Spleen (tissue), 11 donors: ENCODE measurements around the gene KREMEN2. TPM values are rescaled to one million over a fixed set of nuclear protein-coding genes. Genes with fewer than 3 reads are reported as not detected.

Experiments
- DNase-seq: peaks from one replicate; pipeline ENCODE4 v3.0.0-alpha.2; 2020
- H3K27ac ChIP-seq, 8 donors: fragments of 200-600 bp; sonication (generic) in 7 of 8; 1 replicate in 4 of 8; 2 replicates in 4 of 8; pipeline versions ENCODE4 v1.5.0 to v1.8.0; 2016 to 2021; ENCODE audit warnings: inconsistent platforms in 4 of 8, mild to moderate bottlenecking in 4 of 8, moderate library complexity in 1 of 8
- H3K27me3 ChIP-seq, 7 donors: fragments of 200-600 bp; sonication (generic) in 6 of 7; replicated peaks in 1 of 7; 1 replicate in 4 of 7; 2 replicates in 3 of 7; pipeline versions ENCODE4 v1.5.0 to v1.8.0; 2016 to 2021; ENCODE audit warnings: inconsistent platforms in 3 of 7, mild to moderate bottlenecking in 1 of 7
- H3K36me3 ChIP-seq, 6 donors: fragments of 200-600 bp; sonication (generic) in 5 of 6; 1 replicate in 4 of 6; 2 replicates in 2 of 6; pipeline versions ENCODE4 v1.5.0 to v1.8.0; 2016 to 2021; ENCODE audit warnings: inconsistent platforms in 2 of 6
- H3K4me1 ChIP-seq, 6 donors: fragments of 200-600 bp; sonication (generic) in 5 of 6; 1 replicate in 3 of 6; 2 replicates in 3 of 6; pipeline versions ENCODE4 v1.5.0 to v1.8.0; 2016 to 2021; ENCODE audit warnings: inconsistent platforms in 3 of 6
- H3K4me3 ChIP-seq, 8 donors: fragments of 200-600 bp; sonication (generic) in 7 of 8; 1 replicate in 4 of 8; 2 replicates in 4 of 8; pipeline versions ENCODE4 v1.5.0 to v1.8.0; 2016 to 2021; ENCODE audit warnings: inconsistent platforms in 4 of 8, mild to moderate bottlenecking in 4 of 8, moderate library complexity in 2 of 8
- H3K9me3 ChIP-seq, 8 donors: fragments of 200-600 bp; sonication (generic) in 7 of 8; 1 replicate in 4 of 8; 2 replicates in 4 of 8; pipeline versions ENCODE4 v1.5.0 to v1.8.0; 2016 to 2021; ENCODE audit warnings: inconsistent platforms in 4 of 8
- POLR2A ChIP-seq, 3 donors: fragments of 450-650 bp; IDR thresholded peaks; one replicate each; pipeline ENCODE4 v1.5.1; 2017; ENCODE audit warnings: antibody characterized with exemption in 3 of 3, mild to moderate bottlenecking in 1 of 3
- POLR2AphosphoS5 ChIP-seq, 3 donors: sonication (generic); formaldehyde crosslinking; IDR thresholded peaks; one replicate each; pipeline ENCODE4 v1.5.1; 2017; ENCODE audit warnings: antibody characterized with exemption in 3 of 3
- WGBS, 5 donors: extraction: QIAGEN DNeasy Blood & Tissue Kit in 3 of 5; methylation state at CpG; one replicate each; pipeline versions ENCODE4 v1.1.5 to v1.1.7; 2013 to 2018; 5-methylcytosine and 5-hydroxymethylcytosine counted together
- intact Hi-C: fragments of 100-400 bp; cut with DNase I; formaldehyde crosslinking; loops from one replicate; pipeline ENCODE4 v1.15.0; 2023; ENCODE audit warnings: low total_unique reads
- polyA plus RNA-seq, 3 donors: library from polyadenylated mRNA; stranded (reverse); fragments of 200-250 nt; gene quantifications; one replicate each; pipeline ENCODE4 v1.2.1, GENCODE V29; 2013
- total RNA-seq, 7 donors: library from RNA; depleted of rRNA in 3 of 7; stranded (reverse); fragments of >200 nt in 3 of 7; fragmentation: NEBNext Ultra II Directional in 4 of 7; extraction: Animal tissue kit (Norgen Biotek cat#: 25700) in 4 of 7; gene quantifications; one replicate each; pipeline versions ENCODE4 v1.1.0 to v1.2.1, GENCODE V29; 2016 to 2021
- TF ChIP-seq, protein P1 (sequence below), 11 experiments: fragments of 200-600 bp in 7 of 11; fragments of 450-650 bp in 4 of 11; sonication (generic) in 4 of 11; IDR thresholded peaks in 8 of 11; conservative IDR thresholded peaks in 3 of 11; 1 replicate in 7 of 11; 2 replicates in 4 of 11; pipeline versions ENCODE4 v1.4.0 to v1.8.0; 2016 to 2021; ENCODE audit warnings: antibody characterized with exemption in 11 of 11, inconsistent platforms in 4 of 11, mild to moderate bottlenecking in 1 of 11
- donor health status: healthy with polysubstance abuse.
- donor health status: DM: no; HTN: no; CAD: no; lungs with moderate emphysema.
- donor health status: DM: no; HTN: no; CAD: no.
- donor health status: Bipolar disorder and iron deficiency.
- donor health status: healthy.
- donor health status: DM: no; HTN: no; CAD: no.
- donor health status: DM: yes; HTN: yes; CAD: no.

KREMEN2 gene
- total and polyA plus RNA-seq, 10 donors: 0.40 to 1.2 (median 0.42) TPM; not detected in 5

- peaks cover 30 to 92% (median 74%) of the 10 kb centered on the region in 7 donors for H3K27me3 ChIP-seq
- DNase-seq: peak; percentile 73
These were observed 2.1 kb downstream of the KREMEN2 start for GRCh38 chr16:2966043-2966807.

DNA sequence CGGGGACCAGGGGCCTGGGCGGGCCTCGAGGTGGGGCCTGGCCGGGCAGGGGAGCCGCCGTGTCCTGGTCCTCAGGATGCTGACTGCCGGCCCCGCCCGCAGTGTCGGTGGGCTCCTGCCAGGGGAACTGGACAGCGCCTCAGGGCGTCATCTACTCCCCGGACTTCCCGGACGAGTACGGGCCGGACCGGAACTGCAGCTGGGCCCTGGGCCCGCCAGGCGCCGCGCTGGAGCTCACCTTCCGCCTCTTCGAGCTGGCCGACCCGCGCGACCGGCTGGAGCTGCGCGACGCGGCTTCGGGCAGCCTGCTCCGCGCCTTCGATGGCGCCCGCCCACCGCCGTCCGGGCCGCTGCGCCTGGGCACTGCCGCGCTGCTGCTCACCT lies 2.7 kb downstream of the KREMEN2 start:
- intact Hi-C loops: no loop called here
- WGBS, 5 donors: 0 to 16% (median 4%) methylated on average over 3 to 46 of the region's 46 CpGs
- peaks cover 30 to 87% (median 69%) of the 10 kb centered on the region in 7 donors for H3K27me3 ChIP-seq
- H3K4me1 ChIP-seq: peaks cover 36 to 96% (median 86%) of the 10 kb centered on the region in 6 donors
- H3K4me3 ChIP-seq: peak overlapping the region in 6 of 8 donors; percentile 13 to 95 (median 25)
- H3K36me3 ChIP-seq: peaks cover 0 to 5% (median 0%) of the 10 kb centered on the region in 6 donors
- H3K27ac ChIP-seq: no peak overlapping the region
- no peaks in the 10 kb centered on the region for H3K9me3 ChIP-seq
- peak in 1 of 3 donors; percentile 50 for TF ChIP-seq POLR2AphosphoS5 (IDR thresholded peaks at IDR 0.05)
- TF ChIP-seq, protein P1, sequence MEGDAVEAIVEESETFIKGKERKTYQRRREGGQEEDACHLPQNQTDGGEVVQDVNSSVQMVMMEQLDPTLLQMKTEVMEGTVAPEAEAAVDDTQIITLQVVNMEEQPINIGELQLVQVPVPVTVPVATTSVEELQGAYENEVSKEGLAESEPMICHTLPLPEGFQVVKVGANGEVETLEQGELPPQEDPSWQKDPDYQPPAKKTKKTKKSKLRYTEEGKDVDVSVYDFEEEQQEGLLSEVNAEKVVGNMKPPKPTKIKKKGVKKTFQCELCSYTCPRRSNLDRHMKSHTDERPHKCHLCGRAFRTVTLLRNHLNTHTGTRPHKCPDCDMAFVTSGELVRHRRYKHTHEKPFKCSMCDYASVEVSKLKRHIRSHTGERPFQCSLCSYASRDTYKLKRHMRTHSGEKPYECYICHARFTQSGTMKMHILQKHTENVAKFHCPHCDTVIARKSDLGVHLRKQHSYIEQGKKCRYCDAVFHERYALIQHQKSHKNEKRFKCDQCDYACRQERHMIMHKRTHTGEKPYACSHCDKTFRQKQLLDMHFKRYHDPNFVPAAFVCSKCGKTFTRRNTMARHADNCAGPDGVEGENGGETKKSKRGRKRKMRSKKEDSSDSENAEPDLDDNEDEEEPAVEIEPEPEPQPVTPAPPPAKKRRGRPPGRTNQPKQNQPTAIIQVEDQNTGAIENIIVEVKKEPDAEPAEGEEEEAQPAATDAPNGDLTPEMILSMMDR (IDR thresholded peaks at IDR 0.05 in 8 of 11, conservative IDR thresholded peaks at IDR 0.05 in 3 of 11): peak in 1 of 11 experiments; percentile 19
- TF ChIP-seq POLR2A (IDR thresholded peaks at IDR 0.05): no peak
- DNase-seq: peak; percentile 85

More at GRCh38 chr16:2966043-2966807, 2.1 kb downstream of the KREMEN2 start:
- 53 to 71% (median 60%) methylated on average over 22 to 39 of the region's 39 CpGs for WGBS, 5 donors
- intact Hi-C loops: no loop called here
- H3K4me1 ChIP-seq: peaks cover 36 to 96% (median 88%) of the 10 kb centered on the region in 6 donors
- TF ChIP-seq, protein P1 (IDR thresholded peaks at IDR 0.05 in 8 of 11, conservative IDR thresholded peaks at IDR 0.05 in 3 of 11): no peak
- TF ChIP-seq POLR2AphosphoS5 (IDR thresholded peaks at IDR 0.05): no peak
- no peak for TF ChIP-seq POLR2A (IDR thresholded peaks at IDR 0.05)
- no peak overlapping the region for H3K27ac ChIP-seq
- H3K4me3 ChIP-seq: peak overlapping the region in 6 of 8 donors; percentile 13 to 95 (median 25)
- H3K9me3 ChIP-seq: no peaks in the 10 kb centered on the region
- H3K36me3 ChIP-seq: no peaks in the 10 kb centered on the region

GRCh38 chr16:2967211-2967631 lies 3.1 kb downstream of the KREMEN2 start:
- DNase-seq: peak; percentile 76
- H3K4me3 ChIP-seq: peak overlapping the region in 6 of 8 donors; percentile 13 to 95 (median 25)
- peaks cover 36 to 94% (median 83%) of the 10 kb centered on the region in 6 donors for H3K4me1 ChIP-seq
- intact Hi-C loops: no loop called here
- H3K9me3 ChIP-seq: no peaks in the 10 kb centered on the region
- WGBS, 5 donors: 7 to 14% (median 13%) methylated on average over 6 to 51 of the region's 51 CpGs
- H3K27me3 ChIP-seq: peaks cover 30 to 82% (median 64%) of the 10 kb centered on the region in 7 donors
- peaks cover 0 to 9% (median 0%) of the 10 kb centered on the region in 6 donors for H3K36me3 ChIP-seq
- H3K27ac ChIP-seq: no peak overlapping the region
- TF ChIP-seq POLR2AphosphoS5 (IDR thresholded peaks at IDR 0.05): no peak
- TF ChIP-seq POLR2A (IDR thresholded peaks at IDR 0.05): no peak
- TF ChIP-seq, protein P1 (IDR thresholded peaks at IDR 0.05 in 8 of 11, conservative IDR thresholded peaks at IDR 0.05 in 3 of 11): no peak

- H3K9me3 ChIP-seq: no peaks in the 10 kb centered on the region
- peak overlapping the region in 1 of 8 donors; percentile 95 for H3K4me3 ChIP-seq
- DNase-seq: peak; percentile 77
- WGBS, 5 donors: 42 to 65% (median 55%) methylated on average over 12 to 33 of the region's 33 CpGs
- H3K4me1 ChIP-seq: peaks cover 36 to 89% (median 80%) of the 10 kb centered on the region in 6 donors
- intact Hi-C loops: no loop called here
- peaks cover 27 to 77% (median 59%) of the 10 kb centered on the region in 7 donors for H3K27me3 ChIP-seq
- TF ChIP-seq POLR2A (IDR thresholded peaks at IDR 0.05): no peak
- no peak for TF ChIP-seq POLR2AphosphoS5 (IDR thresholded peaks at IDR 0.05)
- TF ChIP-seq, protein P1 (IDR thresholded peaks at IDR 0.05 in 8 of 11, conservative IDR thresholded peaks at IDR 0.05 in 3 of 11): no peak
- H3K27ac ChIP-seq: no peak overlapping the region
- H3K36me3 ChIP-seq: peaks cover 0 to 14% (median 0%) of the 10 kb centered on the region in 6 donors
These were observed 3.7 kb downstream of the KREMEN2 start for GRCh38 chr16:2967721-2968161.
